GM12864 (cell line): ENCODE data around the gene SMYD3.

ENCODE experiments used
- DNase-seq: peaks from one replicate; pipeline ENCODE4 v3.0.0-alpha.2; 2011; ENCODE audit warnings: low read depth
- H3K4me3 ChIP-seq: 2 replicates; pipeline ENCODE4 v1.5.1; 2011; ENCODE audit warnings: mild to moderate bottlenecking, low read depth, low read length, control low read depth
- TF ChIP-seq, protein P1 (sequence below): IDR thresholded peaks from 2 replicates; pipeline ENCODE4 v1.5.1; 2011; ENCODE audit warnings: low read depth, mild to moderate bottlenecking, moderate library complexity, low read length, control low read depth, inconsistent platforms; ENCODE audit errors: missing control alignments

SMYD3 gene

DNA sequence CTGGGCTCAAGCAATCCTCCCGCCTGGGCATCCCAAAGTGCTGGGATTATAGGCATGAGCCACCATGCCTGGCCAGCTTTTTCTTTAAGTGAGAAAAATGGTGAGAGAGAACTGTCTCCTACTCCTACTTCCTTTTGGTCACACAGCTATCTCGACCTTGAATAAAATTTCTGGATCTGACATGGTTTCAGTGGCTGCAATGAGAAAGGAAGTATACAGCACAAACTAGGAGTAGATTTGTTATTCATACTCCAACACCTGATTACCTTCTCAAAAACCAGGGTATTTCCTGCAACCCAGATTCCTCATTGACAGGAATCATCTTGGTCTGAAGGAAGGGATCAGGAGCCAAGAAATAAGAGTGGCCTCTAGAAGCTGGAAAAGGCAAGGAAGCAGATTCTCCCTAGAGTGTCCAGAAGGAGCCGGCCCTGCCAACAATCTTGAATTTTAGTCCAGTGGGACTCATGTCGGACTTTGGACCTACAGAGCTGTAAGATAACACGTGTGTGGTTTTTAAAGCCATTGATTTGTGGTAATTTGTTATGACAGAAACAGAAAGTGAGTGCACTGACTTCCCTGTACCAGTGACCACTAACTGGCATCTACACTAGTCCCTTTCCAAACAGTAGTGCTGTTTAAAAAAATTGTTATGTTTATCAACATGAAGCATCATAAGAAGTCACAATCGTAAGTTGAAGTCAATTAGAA, 516.6 kb downstream of the SMYD3 start:
- no peak for DNase-seq
- H3K4me3 ChIP-seq: no peak overlapping the region
- TF ChIP-seq, protein P1, sequence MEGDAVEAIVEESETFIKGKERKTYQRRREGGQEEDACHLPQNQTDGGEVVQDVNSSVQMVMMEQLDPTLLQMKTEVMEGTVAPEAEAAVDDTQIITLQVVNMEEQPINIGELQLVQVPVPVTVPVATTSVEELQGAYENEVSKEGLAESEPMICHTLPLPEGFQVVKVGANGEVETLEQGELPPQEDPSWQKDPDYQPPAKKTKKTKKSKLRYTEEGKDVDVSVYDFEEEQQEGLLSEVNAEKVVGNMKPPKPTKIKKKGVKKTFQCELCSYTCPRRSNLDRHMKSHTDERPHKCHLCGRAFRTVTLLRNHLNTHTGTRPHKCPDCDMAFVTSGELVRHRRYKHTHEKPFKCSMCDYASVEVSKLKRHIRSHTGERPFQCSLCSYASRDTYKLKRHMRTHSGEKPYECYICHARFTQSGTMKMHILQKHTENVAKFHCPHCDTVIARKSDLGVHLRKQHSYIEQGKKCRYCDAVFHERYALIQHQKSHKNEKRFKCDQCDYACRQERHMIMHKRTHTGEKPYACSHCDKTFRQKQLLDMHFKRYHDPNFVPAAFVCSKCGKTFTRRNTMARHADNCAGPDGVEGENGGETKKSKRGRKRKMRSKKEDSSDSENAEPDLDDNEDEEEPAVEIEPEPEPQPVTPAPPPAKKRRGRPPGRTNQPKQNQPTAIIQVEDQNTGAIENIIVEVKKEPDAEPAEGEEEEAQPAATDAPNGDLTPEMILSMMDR: no peak

DNA sequence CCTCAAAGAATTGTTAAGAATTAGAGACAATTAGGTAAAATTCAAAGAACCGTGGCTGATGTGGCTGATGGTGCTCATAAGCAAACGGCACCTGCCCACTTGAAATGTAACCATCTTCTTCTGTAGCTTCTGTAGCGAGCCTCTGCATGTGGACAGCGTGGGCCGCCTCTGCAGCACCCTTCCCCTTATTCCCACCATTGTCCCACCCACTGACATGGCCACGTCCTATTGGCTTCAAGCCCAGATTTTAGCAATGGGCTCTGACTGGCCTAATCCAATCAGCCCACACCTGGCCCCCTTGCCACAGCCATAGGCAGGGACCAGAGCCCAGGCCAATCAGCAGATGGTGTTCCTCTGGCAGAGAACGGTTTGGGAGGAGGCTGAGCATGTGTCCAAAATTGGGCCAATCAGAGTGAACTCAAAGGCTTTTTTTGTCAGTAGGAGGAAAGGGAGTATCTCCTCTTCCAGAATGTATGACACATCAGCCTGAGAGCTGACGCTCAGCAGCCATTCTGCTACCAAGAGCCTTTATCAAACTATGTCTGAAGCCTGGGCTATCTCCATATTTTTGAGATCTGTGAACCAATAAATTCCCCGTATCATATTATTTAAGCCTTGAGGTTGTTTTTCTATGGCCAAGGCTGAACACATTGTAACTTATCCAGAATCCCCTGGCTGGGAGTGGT, 518.5 kb downstream of the SMYD3 start:
- DNase-seq: no peak
- no peak overlapping the region for H3K4me3 ChIP-seq
- TF ChIP-seq, protein P1: no peak

DNA sequence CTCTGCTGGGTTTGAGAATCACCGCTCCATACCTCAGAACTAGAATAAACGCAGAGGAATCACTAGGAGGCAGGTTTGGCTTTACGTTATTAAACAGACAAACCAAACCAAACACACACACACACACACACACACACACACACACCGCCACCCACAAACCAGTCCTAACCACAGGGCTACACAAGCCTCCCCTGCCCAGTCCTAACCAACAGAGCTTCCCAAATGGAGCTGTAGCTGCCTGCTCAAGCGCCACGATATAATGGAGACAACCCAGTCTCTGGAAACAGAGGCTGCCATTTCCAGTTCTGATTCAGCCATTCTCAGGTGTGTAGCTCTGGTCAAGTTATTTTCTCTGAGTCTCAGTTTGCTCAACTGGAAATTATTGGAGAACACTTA, 519.1 kb downstream of the SMYD3 start:
- H3K4me3 ChIP-seq: no peak overlapping the region
- no peak for DNase-seq

DNA sequence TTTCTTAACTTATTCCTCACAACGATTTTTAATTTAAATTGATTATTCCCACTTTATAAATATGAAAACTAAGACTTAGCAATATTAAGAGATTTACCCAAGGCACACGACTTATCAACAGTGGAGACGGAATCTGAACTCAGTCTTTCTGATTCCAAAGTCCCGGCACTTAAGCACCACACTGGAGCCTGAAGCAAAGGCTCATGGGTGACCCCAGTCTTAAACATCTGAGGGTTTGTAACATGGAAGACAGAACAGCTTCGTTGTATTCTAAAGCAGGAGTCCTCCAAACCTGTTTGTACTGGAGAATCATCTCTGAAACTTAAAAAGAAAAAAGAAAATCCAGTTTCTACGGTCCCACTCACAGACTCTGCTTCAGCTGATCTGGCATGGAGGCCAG, 519.5 kb downstream of the SMYD3 start:
- H3K4me3 ChIP-seq: no peak overlapping the region
- TF ChIP-seq, protein P1: no peak
- no peak for DNase-seq

More for the DNA sequence above, 519.1 kb downstream of the SMYD3 start:
- TF ChIP-seq, protein P1: no peak

DNA sequence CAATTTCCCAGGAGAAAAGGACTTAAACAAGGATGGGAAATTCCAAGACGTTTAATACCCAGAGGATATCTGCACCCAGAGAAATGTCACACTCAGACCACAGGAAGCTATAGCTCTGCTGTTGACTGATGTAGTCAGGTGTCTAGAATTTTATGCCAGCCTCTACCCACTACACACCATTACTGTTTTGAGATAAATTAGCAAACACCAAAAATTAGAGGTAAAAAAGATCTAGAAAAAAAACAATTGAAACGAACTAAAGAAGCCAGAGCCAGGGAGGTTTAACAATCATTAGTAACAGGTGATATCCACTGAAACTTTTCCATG, 519.9 kb downstream of the SMYD3 start:
- no peak for DNase-seq
- TF ChIP-seq, protein P1: no peak
- no peak overlapping the region for H3K4me3 ChIP-seq

DNA sequence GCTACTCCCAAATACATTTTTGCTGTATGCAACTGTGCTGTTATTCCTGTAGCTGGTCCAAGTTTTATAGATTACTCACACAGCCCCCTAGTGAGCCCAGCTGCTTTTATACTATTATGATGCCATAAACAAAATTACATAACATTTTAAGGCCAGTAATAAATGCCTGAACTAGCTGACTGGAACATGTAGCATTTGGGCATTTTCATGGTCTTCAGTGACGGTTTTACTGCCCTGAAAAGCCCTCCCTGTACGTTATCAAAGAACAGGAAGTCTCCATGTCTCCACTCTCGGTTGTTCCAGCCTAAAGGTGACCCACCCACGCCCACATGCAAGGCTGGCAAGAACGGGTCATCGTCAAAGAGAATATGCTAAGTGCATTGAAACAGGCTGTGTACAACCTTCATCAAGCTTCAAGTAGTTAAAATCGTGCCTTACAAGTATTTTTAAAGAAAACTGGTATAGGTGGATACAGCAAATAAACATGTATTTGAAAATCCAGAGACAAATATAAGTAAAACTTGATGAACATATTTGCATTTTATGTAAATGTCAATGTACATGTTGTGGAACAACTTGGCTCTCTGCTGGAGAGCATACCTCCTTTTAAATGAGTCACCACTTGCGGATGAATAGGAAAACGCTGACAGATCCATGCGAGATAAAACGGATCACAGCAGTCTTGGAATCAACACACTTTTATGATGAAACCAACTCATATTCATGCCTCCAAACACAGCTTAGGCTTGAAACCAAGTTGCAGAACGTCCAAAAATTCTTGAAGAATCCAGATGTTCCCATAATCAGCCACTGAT, 520.5 kb downstream of the SMYD3 start:
- H3K4me3 ChIP-seq: no peak overlapping the region
- TF ChIP-seq, protein P1: no peak
- no peak for DNase-seq
